Measurements from ENCODE around the gene VSTM2A. TPM values are rescaled to one million over a fixed set of nuclear protein-coding genes. Genes with fewer than 3 reads are reported as not detected.

The VSTM2A gene
- total RNA-seq, 1 donor from 2014 or later: not detected

- peak; percentile 89 for DNase-seq (ENCODE audit: low read depth)
Measured at GRCh38 chr7:54615537-54615936, 73.4 kb downstream of the VSTM2A start.

Other genes starting within 250 kb of the VSTM2A start
- 248 and 1,288 TPM in 2 replicates for gene SEC61G, start 216.8 kb downstream of the VSTM2A start, total RNA-seq

Data from renal cortical epithelial cell (primary cell).